Measurements from ENCODE around the gene PDE4D. TPM values are rescaled to one million over a fixed set of nuclear protein-coding genes. Genes with fewer than 3 reads are reported as not detected.

Gene PDE4D
- total RNA-seq, 1 experiment from 2014 or later: 2.4 TPM

- no peak overlapping the region for H3K4me3 ChIP-seq (ENCODE audit: low read depth in 2 of 2, low read length in 2 of 2)
- ChIA-PET CTCF (no interaction called here), POLR2A (no interaction called here)
- no peak overlapping the region for H3K27ac ChIP-seq (ENCODE audit: low read length)
- in situ Hi-C loops (cut with HindIII; ENCODE audit: low pct_unique_long_range_greater_than_20kb, low sequenced_read_pairs): no loop called here
- no peaks in the 10 kb centered on the region for H3K36me3 ChIP-seq (ENCODE audit: control insufficient read depth, insufficient read depth, low read length)
- intact Hi-C loops (cut with micrococcal nuclease; ENCODE audit: unreplicated experiment): loop anchor here (10.0 kb wide), 1 partner anchor 145 kb away; no protein-coding TSS in a partner anchor
- H3K9me3 ChIP-seq (ENCODE audit: control insufficient read depth, insufficient read depth, low read depth, low read length): no peaks in the 10 kb centered on the region
- H3K4me1 ChIP-seq (ENCODE audit: control insufficient read depth, insufficient read depth, low read length): no peaks in the 10 kb centered on the region
- TF ChIP-seq SIN3A (IDR thresholded peaks at IDR 0.05; ENCODE audit: borderline replicate concordance, insufficient read depth, low read depth, low read length): no peak
- TF ChIP-seq CTCF (IDR thresholded peaks at IDR 0.05): no peak
- no peak for TF ChIP-seq REST (IDR thresholded peaks at IDR 0.05; ENCODE audit: insufficient read depth in 1 of 2, low read depth in 2 of 2, low read length in 1 of 2)
- no peak for TF ChIP-seq POLR2AphosphoS5 (IDR thresholded peaks at IDR 0.05; ENCODE audit: low read depth, low read length)
- TF ChIP-seq TCF7L2 (IDR thresholded peaks at IDR 0.05; ENCODE audit: low read depth, low read length): no peak
- H3K27me3 ChIP-seq (ENCODE audit: control insufficient read depth, insufficient read depth, low read length): no peaks in the 10 kb centered on the region
- DNase-seq (ENCODE audit: low read depth, low spot score) (no peak), ATAC-seq (no peak)
- no TSS peak for BruUV-seq (replicated peaks)
Measured at GRCh38 chr5:59360130-59360555, 533.4 kb downstream of the PDE4D start.

- POLR2A ChIA-PET: no interaction called here
- intact Hi-C loops (cut with micrococcal nuclease; ENCODE audit: unreplicated experiment) (no loop called here), in situ Hi-C loops (cut with HindIII; ENCODE audit: low pct_unique_long_range_greater_than_20kb, low sequenced_read_pairs) (no loop called here)
- no peaks in the 10 kb centered on the region for H3K4me1 ChIP-seq (ENCODE audit: control insufficient read depth, insufficient read depth, low read length)
- ATAC-seq (no peak), DNase-seq (ENCODE audit: low read depth, low spot score) (no peak)
- no peaks in the 10 kb centered on the region for H3K36me3 ChIP-seq (ENCODE audit: control insufficient read depth, insufficient read depth, low read length)
- H3K27me3 ChIP-seq (ENCODE audit: control insufficient read depth, insufficient read depth, low read length): no peaks in the 10 kb centered on the region
- BruUV-seq (replicated peaks): no TSS peak
- CTCF ChIA-PET: interaction anchor here (0.6 kb wide), 1 partner anchor 10 kb away, joined by 3 read pairs; no protein-coding TSS in a partner anchor
- H3K4me3 ChIP-seq (ENCODE audit: low read depth in 2 of 2, low read length in 2 of 2): no peak overlapping the region
- no peak overlapping the region for H3K27ac ChIP-seq (ENCODE audit: low read length)
- no peak for TF ChIP-seq SIN3A (IDR thresholded peaks at IDR 0.05; ENCODE audit: borderline replicate concordance, insufficient read depth, low read depth, low read length)
- no peak for TF ChIP-seq TCF7L2 (IDR thresholded peaks at IDR 0.05; ENCODE audit: low read depth, low read length)
- TF ChIP-seq CTCF (IDR thresholded peaks at IDR 0.05): no peak
- no peak for TF ChIP-seq POLR2AphosphoS5 (IDR thresholded peaks at IDR 0.05; ENCODE audit: low read depth, low read length)
- TF ChIP-seq REST (IDR thresholded peaks at IDR 0.05; ENCODE audit: insufficient read depth in 1 of 2, low read depth in 2 of 2, low read length in 1 of 2): no peak
- no peaks in the 10 kb centered on the region for H3K9me3 ChIP-seq (ENCODE audit: control insufficient read depth, insufficient read depth, low read depth, low read length)
Measured at GRCh38 chr5:59358005-59358861, 535.3 kb downstream of the PDE4D start.
